GM12872 (cell line): ENCODE data around the gene MALAT1.

Source experiments
- CTCF ChIP-seq: IDR thresholded peaks from 3 replicates; pipeline ENCODE4 v1.5.1; 2011; ENCODE audit warnings: low read depth, mild to moderate bottlenecking, low read length, moderate library complexity; ENCODE audit not compliant: insufficient read depth

The MALAT1 gene

DNA sequence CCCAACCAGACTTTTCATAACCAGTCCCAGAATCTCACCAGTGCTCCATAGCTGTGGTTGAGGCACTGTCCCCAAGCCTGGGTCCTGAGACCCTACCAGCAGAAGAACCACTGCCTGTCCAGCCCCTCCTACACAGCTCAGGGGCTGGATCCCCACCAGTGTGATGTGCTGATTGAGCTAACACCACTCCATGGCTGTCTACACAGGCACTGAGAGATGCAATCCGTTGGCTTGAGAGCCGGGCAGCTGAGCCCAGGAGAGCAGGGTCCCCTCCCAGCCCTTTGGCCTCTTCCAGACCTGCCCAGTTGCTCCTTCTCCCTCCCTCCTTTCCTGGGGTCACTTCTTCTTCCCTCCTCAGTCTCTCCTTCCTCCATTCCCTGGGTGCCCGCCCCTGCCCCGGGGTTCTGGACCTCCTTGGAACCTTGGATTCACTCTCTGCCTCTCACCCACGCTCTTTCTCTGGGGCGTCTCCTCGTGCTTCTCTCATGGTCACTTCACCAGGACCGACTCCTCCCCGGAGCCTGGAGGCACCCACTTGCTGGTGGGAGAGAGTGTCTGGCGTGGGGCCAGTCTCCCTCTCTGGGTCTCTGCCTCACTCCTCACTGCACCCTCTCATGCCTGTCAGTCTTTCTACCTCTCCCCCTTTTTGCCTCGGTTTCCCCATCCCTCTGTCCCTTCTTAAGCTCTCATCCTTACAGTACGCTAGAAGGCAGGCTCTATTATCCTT, 25.3 kb downstream of the MALAT1 start:
- no peak for TF ChIP-seq CTCF

- no peak for TF ChIP-seq CTCF
Observed at GRCh38 chr11:65524741-65525545, 26.1 kb downstream of the MALAT1 start, which contains the start of gene SCYL1. SCYL1 (plus strand) TSS chr11:65525083; CDS start chr11:65525154, 71 bp downstream.

DNA sequence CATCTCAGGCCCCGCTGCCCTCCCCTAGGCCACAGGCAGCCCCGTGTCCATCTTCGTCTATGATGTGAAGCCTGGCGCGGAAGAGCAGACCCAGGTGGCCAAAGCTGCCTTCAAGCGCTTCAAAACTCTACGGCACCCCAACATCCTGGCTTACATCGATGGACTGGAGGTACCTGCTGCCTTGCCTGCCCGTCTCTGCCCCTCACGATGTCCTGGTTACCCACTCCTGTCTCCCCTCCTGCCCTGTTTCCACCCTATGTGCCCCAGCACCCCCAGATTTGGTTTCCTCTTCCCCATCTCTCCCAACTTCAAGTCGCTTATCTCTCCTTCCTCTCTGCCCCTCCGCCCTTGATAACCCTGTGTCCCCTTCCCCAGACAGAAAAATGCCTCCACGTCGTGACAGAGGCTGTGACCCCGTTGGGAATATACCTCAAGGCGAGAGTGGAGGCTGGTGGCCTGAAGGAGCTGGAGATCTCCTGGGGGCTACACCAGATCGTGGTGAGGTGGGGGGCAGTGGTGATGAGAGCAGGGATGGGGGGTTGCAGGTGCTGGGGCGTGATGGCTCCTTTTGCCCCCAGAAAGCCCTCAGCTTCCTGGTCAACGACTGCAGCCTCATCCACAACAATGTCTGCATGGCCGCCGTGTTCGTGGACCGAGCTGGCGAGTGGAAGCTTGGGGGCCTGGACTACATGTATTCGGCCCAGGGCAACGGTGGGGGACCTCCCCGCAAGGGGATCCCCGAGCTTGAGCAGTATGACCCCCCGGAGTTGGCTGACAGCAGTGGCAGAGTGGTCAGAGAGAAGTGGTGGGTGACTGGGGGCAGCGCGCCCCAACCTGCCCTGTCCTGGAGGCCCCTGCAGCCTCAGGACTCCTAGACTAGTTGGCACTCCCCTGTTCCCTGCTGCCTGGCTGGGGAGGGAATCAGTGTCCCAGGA, 27.0 kb downstream of the MALAT1 start:
- TF ChIP-seq CTCF: no peak

GRCh38 chr11:65526744-65527143, 27.9 kb downstream of the MALAT1 start:
- no peak for TF ChIP-seq CTCF

GRCh38 chr11:65528819-65529350, 30.0 kb downstream of the MALAT1 start:
- TF ChIP-seq CTCF: no peak

DNA sequence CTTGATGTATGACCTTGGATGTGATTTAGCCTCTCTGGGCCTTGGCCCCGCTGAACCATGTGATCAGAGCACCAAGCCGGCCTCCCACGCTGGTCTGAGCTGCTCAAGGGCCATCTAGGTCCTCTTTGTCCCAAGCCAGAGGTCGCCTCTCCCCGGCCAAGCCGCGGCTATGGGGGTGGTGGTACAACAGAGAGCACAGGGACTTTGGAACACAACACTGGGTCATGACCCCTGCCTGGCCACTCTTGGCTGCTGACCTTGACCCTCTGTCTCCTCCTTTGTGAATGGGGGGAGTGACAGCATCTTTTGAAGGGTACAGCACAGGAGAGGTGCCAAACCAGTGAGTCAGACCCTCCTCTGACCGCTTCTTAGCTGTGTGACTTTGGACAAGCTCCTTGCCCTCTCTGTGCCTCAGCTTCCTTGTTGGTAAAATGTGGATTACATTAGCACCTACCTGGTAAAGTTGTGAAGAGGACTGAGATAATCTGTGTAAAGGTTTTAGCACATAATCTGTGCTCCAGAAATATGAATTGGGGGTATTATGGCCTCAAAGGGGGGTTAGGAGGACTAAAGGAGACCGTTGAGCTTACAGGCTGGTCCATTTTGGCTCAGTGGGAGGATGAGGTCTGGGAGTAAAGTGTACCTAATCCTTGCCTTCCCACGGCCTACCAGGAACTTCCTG, 30.8 kb downstream of the MALAT1 start:
- no peak for TF ChIP-seq CTCF
